HepG2 (cell line): ENCODE measurements around the gene CD79A. TPM values are rescaled to one million over a fixed set of nuclear protein-coding genes. Genes with fewer than 3 reads are reported as not detected.
A peak's percentile ranks its signal among the peaks of the same experiment; 100 is the strongest.

Source experiments
- ARHGAP35 ChIP-seq: sonication (generic); formaldehyde crosslinking; IDR thresholded peaks from 2 replicates; pipeline ENCODE4 v1.9.0; 2022; ENCODE audit warnings: mild to moderate bottlenecking, inconsistent platforms, moderate library complexity, missing genetic modification reagents, borderline replicate concordance
- ARID2 ChIP-seq: sonication (generic); formaldehyde crosslinking; IDR thresholded peaks from 2 replicates; pipeline ENCODE4 v1.8.1; 2022; ENCODE audit warnings: mild to moderate bottlenecking, missing genetic modification reagents, borderline replicate concordance
- GTF3A ChIP-seq: sonication (generic); formaldehyde crosslinking; conservative IDR thresholded peaks from 2 replicates; pipeline ENCODE4 v1.4.0; 2020; ENCODE audit warnings: mild to moderate bottlenecking, missing genetic modification reagents
- KAT2B ChIP-seq: fragments of 150-350 bp; IDR thresholded peaks from 2 replicates; pipeline ENCODE4 v1.6.1; 2014; ENCODE audit warnings: low read depth, low read length, borderline replicate concordance
- KDM3A ChIP-seq: IDR thresholded peaks from 2 replicates; pipeline ENCODE4 v1.6.1; 2018; ENCODE audit warnings: low read depth, missing compliant biosample characterization
- MED1 ChIP-seq: sonication (generic); formaldehyde crosslinking; IDR thresholded peaks from 2 replicates; pipeline ENCODE4 v1.4.0; 2020; ENCODE audit warnings: missing genetic modification reagents
- MIER3 ChIP-seq: IDR thresholded peaks from 2 replicates; pipeline ENCODE4 v1.6.1; 2016; ENCODE audit warnings: missing compliant biosample characterization, borderline replicate concordance
- MXI1 ChIP-seq: IDR thresholded peaks from 3 replicates; pipeline ENCODE4 v1.6.1; 2012; ENCODE audit warnings: low read depth, low read length, inconsistent platforms, borderline replicate concordance
- SIN3B ChIP-seq: fragments of 150-350 bp; IDR thresholded peaks from 2 replicates; pipeline ENCODE4 v1.6.1; 2014; ENCODE audit warnings: low read length
- ZNF10 ChIP-seq: sonication (generic); formaldehyde crosslinking; IDR thresholded peaks from 2 replicates; pipeline ENCODE4 v1.4.0; 2020; ENCODE audit warnings: mild to moderate bottlenecking, low read depth, missing genetic modification reagents, borderline replicate concordance
- ZNF326 ChIP-seq: sonication (generic); formaldehyde crosslinking; IDR thresholded peaks from 2 replicates; pipeline ENCODE4 v1.4.0; 2020; ENCODE audit warnings: missing genetic modification reagents, borderline replicate concordance
- ZNF598 ChIP-seq: sonication (generic); formaldehyde crosslinking; IDR thresholded peaks from 2 replicates; pipeline ENCODE4 v1.5.1; 2020; ENCODE audit warnings: mild to moderate bottlenecking, missing genetic modification reagents, borderline replicate concordance
- ZNF670 ChIP-seq: sonication (generic); formaldehyde crosslinking; IDR thresholded peaks from 2 replicates; pipeline ENCODE4 v1.8.0; 2022; ENCODE audit warnings: mild to moderate bottlenecking, missing genetic modification reagents, borderline replicate concordance
- ZNF839 ChIP-seq: sonication (generic); formaldehyde crosslinking; IDR thresholded peaks from 2 replicates; pipeline ENCODE4 v1.4.0; 2020; ENCODE audit warnings: missing genetic modification reagents, mild to moderate bottlenecking, borderline replicate concordance
- ZNF850 ChIP-seq: sonication (generic); formaldehyde crosslinking; conservative IDR thresholded peaks from 2 replicates; pipeline ENCODE4 v1.9.0; 2021; ENCODE audit warnings: mild to moderate bottlenecking, missing genetic modification reagents
- ZSCAN29 ChIP-seq: sonication (generic); formaldehyde crosslinking; conservative IDR thresholded peaks from 2 replicates; pipeline ENCODE4 v1.4.0; 2020; ENCODE audit warnings: mild to moderate bottlenecking, missing genetic modification reagents
- polyA plus RNA-seq, 8 experiments: library from polyadenylated mRNA; depleted of rRNA in 3 of 8; stranded (reverse) in 7 of 8; unstranded in 1 of 8; fragments of >200 nt; fragmentation: Illumina TruSeq in 4 of 8; extraction: Trizol in 4 of 8; gene quantifications; 2 replicates each; pipeline versions ENCODE4 v1.2.1 to v1.2.3, GENCODE V29; 2011 to 2016; ENCODE audit warnings: low read depth in 4 of 8, missing spikeins in 1 of 8, mixed read lengths in 1 of 8; ENCODE audit not compliant: insufficient read depth in 1 of 8
- total RNA-seq, 5 experiments: library from RNA; depleted of rRNA; stranded (reverse); fragments of >200 nt; fragmentation: Illumina TruSeq; extraction: Trizol; gene quantifications; 2 replicates each; pipeline ENCODE4 v1.2.3, GENCODE V29; 2016; ENCODE audit warnings: low read depth in 1 of 5
- TF ChIP-seq, protein P1 (sequence below): fragments of 450-650 bp; IDR thresholded peaks from 2 replicates; pipeline ENCODE4 v1.6.1; 2017; ENCODE audit warnings: mild to moderate bottlenecking
- TF ChIP-seq, protein P2 (sequence below): sonication (generic); formaldehyde crosslinking; IDR thresholded peaks from 2 replicates; pipeline ENCODE4 v1.4.0; 2020; ENCODE audit warnings: missing genetic modification reagents, borderline replicate concordance
- TF ChIP-seq, protein P3 (sequence below): sonication (generic); formaldehyde crosslinking; IDR thresholded peaks from 2 replicates; pipeline ENCODE4 v1.5.0; 2020; ENCODE audit warnings: missing genetic modification reagents
- TF ChIP-seq, protein P4 (sequence below): IDR thresholded peaks from 2 replicates; pipeline ENCODE4 v1.6.1; 2016; ENCODE audit warnings: missing compliant biosample characterization, missing genetic modification reagents, borderline replicate concordance
- TF ChIP-seq, protein P5 (sequence below): sonication (generic); formaldehyde crosslinking; IDR thresholded peaks from 2 replicates; pipeline ENCODE4 v1.4.0; 2020; ENCODE audit warnings: mild to moderate bottlenecking, missing genetic modification reagents

The CD79A gene
- total and polyA plus RNA-seq, 2 of the 13 experiments (the other 11 are each of a cell fraction or from before 2014, with no cell fraction given) = 0.24 to 0.33 TPM

DNA sequence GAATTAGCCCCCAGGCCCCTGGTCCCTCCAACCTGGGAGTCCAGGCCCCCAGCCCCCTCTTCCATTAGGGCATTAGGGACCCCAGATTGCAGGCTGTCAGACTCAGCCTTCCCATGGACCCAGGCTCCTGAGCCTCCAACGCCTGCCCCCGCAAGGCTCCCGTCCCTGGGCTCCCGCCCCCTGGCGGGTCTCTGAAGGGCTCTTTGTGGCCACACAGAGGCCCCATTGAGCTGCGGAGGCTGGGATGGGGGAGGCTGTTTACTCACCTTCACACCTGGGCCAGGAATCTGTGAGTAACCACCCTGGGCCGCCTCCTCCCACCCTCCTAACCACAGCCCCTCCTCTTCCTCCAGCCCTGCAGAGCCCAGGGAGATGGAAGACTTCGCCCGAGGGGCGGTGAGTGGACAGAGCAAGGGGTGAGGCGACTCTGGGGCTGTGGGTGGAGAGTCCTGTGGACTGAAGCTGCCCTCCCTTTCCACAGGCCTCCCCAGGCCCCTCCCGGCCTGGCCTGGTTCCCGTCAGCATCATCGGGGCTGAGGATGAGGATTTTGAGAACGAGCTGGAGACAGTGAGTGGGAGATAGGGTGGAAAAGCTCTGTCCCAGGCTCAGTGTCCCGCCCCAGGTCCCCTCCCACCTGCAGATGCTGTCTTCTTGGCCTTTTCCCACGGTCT is 10.8 kb downstream of the CD79A start (continued):
- TF ChIP-seq, protein P1, sequence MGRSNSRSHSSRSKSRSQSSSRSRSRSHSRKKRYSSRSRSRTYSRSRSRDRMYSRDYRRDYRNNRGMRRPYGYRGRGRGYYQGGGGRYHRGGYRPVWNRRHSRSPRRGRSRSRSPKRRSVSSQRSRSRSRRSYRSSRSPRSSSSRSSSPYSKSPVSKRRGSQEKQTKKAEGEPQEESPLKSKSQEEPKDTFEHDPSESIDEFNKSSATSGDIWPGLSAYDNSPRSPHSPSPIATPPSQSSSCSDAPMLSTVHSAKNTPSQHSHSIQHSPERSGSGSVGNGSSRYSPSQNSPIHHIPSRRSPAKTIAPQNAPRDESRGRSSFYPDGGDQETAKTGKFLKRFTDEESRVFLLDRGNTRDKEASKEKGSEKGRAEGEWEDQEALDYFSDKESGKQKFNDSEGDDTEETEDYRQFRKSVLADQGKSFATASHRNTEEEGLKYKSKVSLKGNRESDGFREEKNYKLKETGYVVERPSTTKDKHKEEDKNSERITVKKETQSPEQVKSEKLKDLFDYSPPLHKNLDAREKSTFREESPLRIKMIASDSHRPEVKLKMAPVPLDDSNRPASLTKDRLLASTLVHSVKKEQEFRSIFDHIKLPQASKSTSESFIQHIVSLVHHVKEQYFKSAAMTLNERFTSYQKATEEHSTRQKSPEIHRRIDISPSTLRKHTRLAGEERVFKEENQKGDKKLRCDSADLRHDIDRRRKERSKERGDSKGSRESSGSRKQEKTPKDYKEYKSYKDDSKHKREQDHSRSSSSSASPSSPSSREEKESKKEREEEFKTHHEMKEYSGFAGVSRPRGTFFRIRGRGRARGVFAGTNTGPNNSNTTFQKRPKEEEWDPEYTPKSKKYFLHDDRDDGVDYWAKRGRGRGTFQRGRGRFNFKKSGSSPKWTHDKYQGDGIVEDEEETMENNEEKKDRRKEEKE = no peak
- TF ChIP-seq MIER3 (peak; percentile 72; the same call in 1 of the 2 replicates), ZNF839 (CRISPR knock-in tag) (no peak), ZNF598 (CRISPR knock-in tag) (no peak), ZNF850 (no peak), ARHGAP35 (CRISPR knock-in tag) (no peak), SIN3B (no peak), MXI1 (peak; percentile 68; the same call in 1 of the 3 replicates), ARID2 (no peak), ZSCAN29 (peak; percentile 84), ZNF10 (CRISPR knock-in tag) (no peak), ZNF670 (CRISPR knock-in tag) (no peak), KAT2B (no peak), MED1 (no peak), KDM3A (peak; percentile 46; the same call in 1 of the 2 replicates), ZNF326 (CRISPR knock-in tag) (no peak), GTF3A (CRISPR knock-in tag) (no peak)
- TF ChIP-seq, protein P2, sequence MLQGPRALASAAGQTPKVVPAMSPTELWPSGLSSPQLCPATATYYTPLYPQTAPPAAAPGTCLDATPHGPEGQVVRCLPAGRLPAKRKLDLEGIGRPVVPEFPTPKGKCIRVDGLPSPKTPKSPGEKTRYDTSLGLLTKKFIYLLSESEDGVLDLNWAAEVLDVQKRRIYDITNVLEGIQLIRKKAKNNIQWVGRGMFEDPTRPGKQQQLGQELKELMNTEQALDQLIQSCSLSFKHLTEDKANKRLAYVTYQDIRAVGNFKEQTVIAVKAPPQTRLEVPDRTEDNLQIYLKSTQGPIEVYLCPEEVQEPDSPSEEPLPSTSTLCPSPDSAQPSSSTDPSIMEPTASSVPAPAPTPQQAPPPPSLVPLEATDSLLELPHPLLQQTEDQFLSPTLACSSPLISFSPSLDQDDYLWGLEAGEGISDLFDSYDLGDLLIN (CRISPR knock-in tag) = no peak
- TF ChIP-seq, protein P3, sequence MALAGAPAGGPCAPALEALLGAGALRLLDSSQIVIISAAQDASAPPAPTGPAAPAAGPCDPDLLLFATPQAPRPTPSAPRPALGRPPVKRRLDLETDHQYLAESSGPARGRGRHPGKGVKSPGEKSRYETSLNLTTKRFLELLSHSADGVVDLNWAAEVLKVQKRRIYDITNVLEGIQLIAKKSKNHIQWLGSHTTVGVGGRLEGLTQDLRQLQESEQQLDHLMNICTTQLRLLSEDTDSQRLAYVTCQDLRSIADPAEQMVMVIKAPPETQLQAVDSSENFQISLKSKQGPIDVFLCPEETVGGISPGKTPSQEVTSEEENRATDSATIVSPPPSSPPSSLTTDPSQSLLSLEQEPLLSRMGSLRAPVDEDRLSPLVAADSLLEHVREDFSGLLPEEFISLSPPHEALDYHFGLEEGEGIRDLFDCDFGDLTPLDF (CRISPR knock-in tag) = no peak
- TF ChIP-seq, protein P4, sequence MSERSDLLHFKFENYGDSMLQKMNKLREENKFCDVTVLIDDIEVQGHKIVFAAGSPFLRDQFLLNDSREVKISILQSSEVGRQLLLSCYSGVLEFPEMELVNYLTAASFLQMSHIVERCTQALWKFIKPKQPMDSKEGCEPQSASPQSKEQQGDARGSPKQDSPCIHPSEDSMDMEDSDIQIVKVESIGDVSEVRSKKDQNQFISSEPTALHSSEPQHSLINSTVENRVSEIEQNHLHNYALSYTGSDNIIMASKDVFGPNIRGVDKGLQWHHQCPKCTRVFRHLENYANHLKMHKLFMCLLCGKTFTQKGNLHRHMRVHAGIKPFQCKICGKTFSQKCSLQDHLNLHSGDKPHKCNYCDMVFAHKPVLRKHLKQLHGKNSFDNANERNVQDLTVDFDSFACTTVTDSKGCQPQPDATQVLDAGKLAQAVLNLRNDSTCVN (CRISPR knock-in tag) = no peak
- TF ChIP-seq, protein P5, sequence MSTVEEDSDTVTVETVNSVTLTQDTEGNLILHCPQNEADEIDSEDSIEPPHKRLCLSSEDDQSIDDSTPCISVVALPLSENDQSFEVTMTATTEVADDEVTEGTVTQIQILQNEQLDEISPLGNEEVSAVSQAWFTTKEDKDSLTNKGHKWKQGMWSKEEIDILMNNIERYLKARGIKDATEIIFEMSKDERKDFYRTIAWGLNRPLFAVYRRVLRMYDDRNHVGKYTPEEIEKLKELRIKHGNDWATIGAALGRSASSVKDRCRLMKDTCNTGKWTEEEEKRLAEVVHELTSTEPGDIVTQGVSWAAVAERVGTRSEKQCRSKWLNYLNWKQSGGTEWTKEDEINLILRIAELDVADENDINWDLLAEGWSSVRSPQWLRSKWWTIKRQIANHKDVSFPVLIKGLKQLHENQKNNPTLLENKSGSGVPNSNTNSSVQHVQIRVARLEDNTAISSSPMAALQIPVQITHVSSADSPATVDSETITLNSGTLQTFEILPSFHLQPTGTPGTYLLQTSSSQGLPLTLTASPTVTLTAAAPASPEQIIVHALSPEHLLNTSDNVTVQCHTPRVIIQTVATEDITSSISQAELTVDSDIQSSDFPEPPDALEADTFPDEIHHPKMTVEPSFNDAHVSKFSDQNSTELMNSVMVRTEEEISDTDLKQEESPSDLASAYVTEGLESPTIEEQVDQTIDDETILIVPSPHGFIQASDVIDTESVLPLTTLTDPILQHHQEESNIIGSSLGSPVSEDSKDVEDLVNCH = no peak
